Choroid plexus epithelial cell (primary cell): ENCODE measurements around the gene SMIM10L2A.
A peak's percentile ranks its signal among the peaks of the same experiment; 100 is the strongest.

ENCODE experiments used
- DNase-seq: peaks from one replicate; pipeline ENCODE4 v3.0.0-alpha.2; 2010; ENCODE audit warnings: low read depth
- H3K4me3 ChIP-seq: 2 replicates; pipeline ENCODE4 v1.5.1; 2011; ENCODE audit warnings: low read depth, mild to moderate bottlenecking, control low read depth, low read length, moderate library complexity
- TF ChIP-seq, protein P1 (sequence below): conservative IDR thresholded peaks from 2 replicates; pipeline ENCODE4 v1.5.1; 2011; ENCODE audit warnings: low read depth, mild to moderate bottlenecking, control low read depth, inconsistent platforms, low read length, moderate library complexity

Gene SMIM10L2A

DNA sequence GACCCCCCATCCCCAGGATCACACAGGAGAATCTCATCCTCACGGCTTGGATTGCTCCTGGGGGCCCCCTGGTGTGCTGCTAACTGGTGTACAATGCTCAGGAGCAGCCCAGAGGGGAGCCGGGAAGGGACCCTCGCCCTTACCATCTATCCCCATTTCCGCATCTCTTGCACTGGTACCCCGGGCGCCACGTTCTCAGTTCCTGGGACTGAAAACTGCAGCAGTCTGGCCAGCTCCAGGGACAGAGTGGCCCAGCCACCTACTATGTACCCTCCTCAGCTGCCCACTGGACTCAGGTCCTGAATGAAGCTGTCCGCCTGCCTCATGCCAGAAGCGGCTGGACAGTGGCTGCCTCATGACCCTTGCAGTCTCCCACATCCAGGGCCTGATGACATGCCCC lies 2.7 kb downstream of the SMIM10L2A start:
- DNase-seq = no peak
- H3K4me3 ChIP-seq = no peak overlapping the region
- TF ChIP-seq, protein P1, sequence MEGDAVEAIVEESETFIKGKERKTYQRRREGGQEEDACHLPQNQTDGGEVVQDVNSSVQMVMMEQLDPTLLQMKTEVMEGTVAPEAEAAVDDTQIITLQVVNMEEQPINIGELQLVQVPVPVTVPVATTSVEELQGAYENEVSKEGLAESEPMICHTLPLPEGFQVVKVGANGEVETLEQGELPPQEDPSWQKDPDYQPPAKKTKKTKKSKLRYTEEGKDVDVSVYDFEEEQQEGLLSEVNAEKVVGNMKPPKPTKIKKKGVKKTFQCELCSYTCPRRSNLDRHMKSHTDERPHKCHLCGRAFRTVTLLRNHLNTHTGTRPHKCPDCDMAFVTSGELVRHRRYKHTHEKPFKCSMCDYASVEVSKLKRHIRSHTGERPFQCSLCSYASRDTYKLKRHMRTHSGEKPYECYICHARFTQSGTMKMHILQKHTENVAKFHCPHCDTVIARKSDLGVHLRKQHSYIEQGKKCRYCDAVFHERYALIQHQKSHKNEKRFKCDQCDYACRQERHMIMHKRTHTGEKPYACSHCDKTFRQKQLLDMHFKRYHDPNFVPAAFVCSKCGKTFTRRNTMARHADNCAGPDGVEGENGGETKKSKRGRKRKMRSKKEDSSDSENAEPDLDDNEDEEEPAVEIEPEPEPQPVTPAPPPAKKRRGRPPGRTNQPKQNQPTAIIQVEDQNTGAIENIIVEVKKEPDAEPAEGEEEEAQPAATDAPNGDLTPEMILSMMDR = no peak

GRCh38 chrX:135425026-135425965 lies 3.6 kb downstream of the SMIM10L2A start:
- TF ChIP-seq, protein P1 = no peak
- DNase-seq = peak; percentile 18
- no peak overlapping the region for H3K4me3 ChIP-seq

GRCh38 chrX:135429429-135429828 lies 7.7 kb downstream of the SMIM10L2A start:
- H3K4me3 ChIP-seq = no peak overlapping the region
- DNase-seq = no peak
- TF ChIP-seq, protein P1 = no peak

- TF ChIP-seq, protein P1 = no peak
- no peak for DNase-seq
Measured at GRCh38 chrX:135431886-135432285, 10.1 kb downstream of the SMIM10L2A start.

GRCh38 chrX:135432453-135432852 lies 10.7 kb downstream of the SMIM10L2A start:
- TF ChIP-seq, protein P1 = no peak
- H3K4me3 ChIP-seq = no peak overlapping the region
- DNase-seq = no peak

More at GRCh38 chrX:135431886-135432285, 10.1 kb downstream of the SMIM10L2A start:
- no peak overlapping the region for H3K4me3 ChIP-seq

GRCh38 chrX:135432881-135433521 lies 11.3 kb downstream of the SMIM10L2A start:
- TF ChIP-seq, protein P1 = no peak
- DNase-seq = no peak
- H3K4me3 ChIP-seq = no peak overlapping the region
